Measurements from ENCODE around the gene PLA2G4B. TPM values are rescaled to one million over a fixed set of nuclear protein-coding genes. Genes with fewer than 3 reads are reported as not detected.

The PLA2G4B gene
- total RNA-seq, 1 donor from 2014 or later: 1.8 TPM

GRCh38 chr15:41791547-41791937 lies 47.1 kb upstream of the PLA2G4B start:
- H3K4me3 ChIP-seq (ENCODE audit: insufficient read depth, low read depth, low read length): no peak overlapping the region
- no peaks in the 10 kb centered on the region for H3K9me3 Mint-ChIP-seq (ENCODE audit: unreplicated experiment)
- FAIRE-seq: no peak
- peak overlapping the region; percentile 64 for H3K9ac ChIP-seq (ENCODE audit: low read length)
- no peaks in the 10 kb centered on the region for H3K36me3 Mint-ChIP-seq (ENCODE audit: low read depth, unreplicated experiment)
- no peaks in the 10 kb centered on the region for H3K36me3 ChIP-seq (ENCODE audit: insufficient read depth, low read length)
- H2AFZ ChIP-seq (ENCODE audit: low read depth, low read length): no peak overlapping the region
- no peaks in the 10 kb centered on the region for H3K27me3 ChIP-seq (ENCODE audit: insufficient read depth, low read length)
- peak overlapping the region; percentile 79 for H3K4me2 ChIP-seq (ENCODE audit: low read length)
- peaks cover 55% of the 10 kb centered on the region for H3K4me1 Mint-ChIP-seq (ENCODE audit: low read depth, unreplicated experiment)
- peak overlapping the region; percentile 91 for H3K27ac ChIP-seq (ENCODE audit: low read depth, low read length)
- peaks cover 48% of the 10 kb centered on the region for H4K20me1 ChIP-seq (ENCODE audit: insufficient read depth, low read length)
- H3K9me3 ChIP-seq (ENCODE audit: insufficient read depth, low read depth, low read length): no peaks in the 10 kb centered on the region
- TF ChIP-seq EZH2 (IDR thresholded peaks at IDR 0.05; ENCODE audit: insufficient read depth, low read length): no peak
- no peak for TF ChIP-seq CTCF (IDR thresholded peaks at IDR 0.05; ENCODE audit: insufficient read depth, low read depth, low read length)
- peaks cover 80% of the 10 kb centered on the region for H3K79me2 ChIP-seq (ENCODE audit: insufficient read depth, low read length)
- H3K4me3 Mint-ChIP-seq (ENCODE audit: unreplicated experiment): no peak overlapping the region
- peaks cover 22% of the 10 kb centered on the region for H3K4me1 ChIP-seq (ENCODE audit: insufficient read depth, low read length)
- no peak for DNase-seq (ENCODE audit: low read depth)
- H3K27me3 Mint-ChIP-seq (ENCODE audit: low read depth, unreplicated experiment): no peaks in the 10 kb centered on the region
- H3K27ac Mint-ChIP-seq (ENCODE audit: unreplicated experiment): peak overlapping the region; percentile 89

- H3K27ac Mint-ChIP-seq (ENCODE audit: unreplicated experiment): peak overlapping the region; percentile 89
- Histone ChIP-seq H2AFZ (ENCODE audit: low read depth, low read length) (no peak overlapping the region), H3K27ac (ENCODE audit: low read depth, low read length) (peak overlapping the region; percentile 91), H3K27me3 (ENCODE audit: insufficient read depth, low read length) (no peaks in the 10 kb centered on the region), H3K79me2 (ENCODE audit: insufficient read depth, low read length) (peaks cover 78% of the 10 kb centered on the region), H3K4me3 (ENCODE audit: insufficient read depth, low read depth, low read length) (no peak overlapping the region), H3K4me1 (ENCODE audit: insufficient read depth, low read length) (peaks cover 23% of the 10 kb centered on the region), H3K36me3 (ENCODE audit: insufficient read depth, low read length) (no peaks in the 10 kb centered on the region), H3K4me2 (ENCODE audit: low read length) (peak overlapping the region; percentile 79), H3K9me3 (ENCODE audit: insufficient read depth, low read depth, low read length) (no peaks in the 10 kb centered on the region), H4K20me1 (ENCODE audit: insufficient read depth, low read length) (peaks cover 48% of the 10 kb centered on the region), H3K9ac (ENCODE audit: low read length) (no peak overlapping the region)
- DNase-seq (ENCODE audit: low read depth) (no peak), FAIRE-seq (no peak)
- H3K4me3 Mint-ChIP-seq (ENCODE audit: unreplicated experiment): no peak overlapping the region
- peaks cover 60% of the 10 kb centered on the region for H3K4me1 Mint-ChIP-seq (ENCODE audit: low read depth, unreplicated experiment)
- H3K36me3 Mint-ChIP-seq (ENCODE audit: low read depth, unreplicated experiment): no peaks in the 10 kb centered on the region
- no peaks in the 10 kb centered on the region for H3K9me3 Mint-ChIP-seq (ENCODE audit: unreplicated experiment)
- no peak for TF ChIP-seq EZH2 (IDR thresholded peaks at IDR 0.05; ENCODE audit: insufficient read depth, low read length)
- no peak for TF ChIP-seq CTCF (IDR thresholded peaks at IDR 0.05; ENCODE audit: insufficient read depth, low read depth, low read length)
- H3K27me3 Mint-ChIP-seq (ENCODE audit: low read depth, unreplicated experiment): no peaks in the 10 kb centered on the region
These were observed 46.5 kb upstream of the PLA2G4B start for GRCh38 chr15:41792000-41792637.

- FAIRE-seq (no peak), DNase-seq (ENCODE audit: low read depth) (no peak)
- Mint-ChIP-seq H3K36me3 (ENCODE audit: low read depth, unreplicated experiment) (peaks cover 4% of the 10 kb centered on the region), H3K4me3 (ENCODE audit: unreplicated experiment) (no peak overlapping the region), H3K4me1 (ENCODE audit: low read depth, unreplicated experiment) (peaks cover 63% of the 10 kb centered on the region), H3K27me3 (ENCODE audit: low read depth, unreplicated experiment) (no peaks in the 10 kb centered on the region), H3K9me3 (ENCODE audit: unreplicated experiment) (no peaks in the 10 kb centered on the region), H3K27ac (ENCODE audit: unreplicated experiment) (peak overlapping the region; percentile 18)
- H3K9ac ChIP-seq (ENCODE audit: low read length): no peak overlapping the region
- peaks cover 51% of the 10 kb centered on the region for H4K20me1 ChIP-seq (ENCODE audit: insufficient read depth, low read length)
- no peaks in the 10 kb centered on the region for H3K36me3 ChIP-seq (ENCODE audit: insufficient read depth, low read length)
- H3K4me3 ChIP-seq (ENCODE audit: insufficient read depth, low read depth, low read length): no peak overlapping the region
- no peaks in the 10 kb centered on the region for H3K27me3 ChIP-seq (ENCODE audit: insufficient read depth, low read length)
- no peak overlapping the region for H2AFZ ChIP-seq (ENCODE audit: low read depth, low read length)
- H3K79me2 ChIP-seq (ENCODE audit: insufficient read depth, low read length): peaks cover 71% of the 10 kb centered on the region
- H3K27ac ChIP-seq (ENCODE audit: low read depth, low read length): no peak overlapping the region
- H3K4me2 ChIP-seq (ENCODE audit: low read length): no peak overlapping the region
- no peaks in the 10 kb centered on the region for H3K9me3 ChIP-seq (ENCODE audit: insufficient read depth, low read depth, low read length)
- H3K4me1 ChIP-seq (ENCODE audit: insufficient read depth, low read length): peaks cover 25% of the 10 kb centered on the region
- no peak for TF ChIP-seq EZH2 (IDR thresholded peaks at IDR 0.05; ENCODE audit: insufficient read depth, low read length)
These were observed 44.6 kb upstream of the PLA2G4B start for GRCh38 chr15:41794081-41794480.

All from astrocyte (in vitro differentiated cells and primary cell).